HG02884 (cell line): ENCODE results near the gene ADAM15.

ENCODE experiments used
- ATAC-seq: cut with Tn5 transposase; IDR thresholded peaks from one replicate; pipeline ENCODE4 v1.9.1; 2021; ENCODE audit warnings: mild to moderate bottlenecking, moderate library complexity; ENCODE audit not compliant: unreplicated experiment

The ADAM15 gene

DNA sequence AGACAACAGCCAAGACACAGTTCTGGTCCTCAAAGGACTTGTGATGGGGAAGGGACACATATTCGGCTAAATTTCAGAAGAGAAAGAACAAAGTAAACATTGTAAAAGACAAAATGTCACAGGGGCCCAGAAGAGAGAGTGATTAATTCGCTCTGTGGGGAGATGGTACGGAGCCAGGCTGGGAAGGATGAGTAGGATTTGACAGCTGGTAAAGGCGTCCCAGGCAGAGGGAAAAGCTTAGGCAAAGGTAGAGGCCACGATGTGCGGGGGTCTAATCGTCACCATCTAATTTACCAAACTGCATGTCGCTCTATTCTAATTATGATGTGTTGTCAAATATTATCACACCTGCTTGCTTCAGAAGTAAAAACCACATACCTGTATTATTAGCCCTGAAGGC, 59.3 kb downstream of the ADAM15 start:
- ATAC-seq, result no peak

DNA sequence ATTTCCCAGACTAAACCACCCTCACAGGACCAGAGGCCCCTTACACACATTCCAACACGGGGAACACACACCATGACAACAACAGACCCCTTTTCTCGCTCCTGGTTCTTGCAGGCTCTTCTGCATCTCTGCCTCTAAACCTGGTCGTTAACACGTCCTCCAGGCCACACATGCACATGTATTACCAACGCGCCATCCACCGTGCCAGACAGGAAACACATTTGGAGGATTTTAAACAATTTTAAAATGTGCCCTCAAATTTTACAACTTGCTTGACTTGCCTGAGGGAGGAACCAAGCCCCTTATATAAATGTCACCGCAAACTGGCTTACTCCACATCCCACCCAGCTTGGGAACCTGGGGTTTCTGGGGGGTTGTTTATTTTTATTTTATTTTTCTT, 59.7 kb downstream of the ADAM15 start:
- ATAC-seq, result no peak
